ENCODE measurements around the gene TNPO3.
"Not testable (repeated sequence)": the region's sequence is repeated elsewhere in the genome, so short reads cannot be mapped to it uniquely, and the experiment has no call there.

TNPO3 gene

DNA sequence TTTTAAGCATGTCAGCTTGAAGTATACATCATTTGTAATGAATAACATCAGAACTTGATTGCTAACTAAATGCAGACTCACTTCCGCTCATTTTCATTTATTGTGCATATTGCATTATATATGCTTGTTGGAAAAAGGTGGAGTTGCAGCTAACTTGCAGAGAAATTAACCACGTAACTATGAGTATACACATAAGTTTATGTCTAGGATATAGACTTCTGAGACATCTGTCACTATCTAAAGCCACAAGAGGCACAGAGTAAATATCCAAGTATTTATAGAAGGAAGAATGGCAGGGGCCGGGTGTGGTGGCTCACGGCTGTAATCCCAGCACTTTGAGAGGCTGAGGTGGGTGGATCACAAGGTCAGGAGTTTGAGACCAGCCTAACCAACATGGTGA is 47.3 kb downstream of the TNPO3 start:
- H3K4me3 ChIP-seq (replicated peaks; ENCODE audit: low read depth, low read length), result no peak overlapping the region
- TF ChIP-seq CTCF (IDR thresholded peaks at IDR 0.05; ENCODE audit: low read length, missing control alignments), result no peak
- no peak for DNase-seq (ENCODE audit: low read depth)

GRCh38 chr7:129006636-129007414 is 48.1 kb downstream of the TNPO3 start:
- no peak for DNase-seq (ENCODE audit: low read depth)
- no peak for TF ChIP-seq CTCF (IDR thresholded peaks at IDR 0.05; ENCODE audit: low read length, missing control alignments)
- H3K4me3 ChIP-seq (replicated peaks; ENCODE audit: low read depth, low read length), result no peak overlapping the region

GRCh38 chr7:129005186-129005585 is 49.7 kb downstream of the TNPO3 start:
- DNase-seq (ENCODE audit: low read depth), result no peak
- TF ChIP-seq CTCF (IDR thresholded peaks at IDR 0.05; ENCODE audit: low read length, missing control alignments), result no peak
- no peak overlapping the region for H3K4me3 ChIP-seq (replicated peaks; ENCODE audit: low read depth, low read length)

DNA sequence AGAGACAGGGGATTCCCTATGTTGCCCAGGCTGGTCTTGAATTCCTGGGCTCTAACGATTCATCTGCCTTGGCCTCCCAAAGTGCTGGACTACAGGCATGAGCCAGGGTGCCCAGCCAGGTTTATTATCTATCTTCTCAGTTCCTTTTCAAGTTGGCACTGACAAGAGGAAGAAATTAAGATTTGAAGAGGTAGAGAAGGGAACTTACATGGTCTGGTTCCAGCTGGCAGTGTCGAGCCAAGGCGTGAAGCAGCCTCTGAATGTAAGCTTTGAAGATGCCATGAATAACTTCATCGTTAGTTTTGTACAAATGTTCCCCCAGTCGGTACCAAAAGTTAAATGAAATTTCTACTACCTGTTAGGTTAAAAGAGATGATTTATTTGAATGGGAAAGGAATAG is 57.7 kb downstream of the TNPO3 start:
- H3K4me3 ChIP-seq (replicated peaks; ENCODE audit: low read depth, low read length), result no peak overlapping the region
- TF ChIP-seq CTCF (IDR thresholded peaks at IDR 0.05; ENCODE audit: low read length, missing control alignments), result no peak
- no peak for DNase-seq (ENCODE audit: low read depth)

DNA sequence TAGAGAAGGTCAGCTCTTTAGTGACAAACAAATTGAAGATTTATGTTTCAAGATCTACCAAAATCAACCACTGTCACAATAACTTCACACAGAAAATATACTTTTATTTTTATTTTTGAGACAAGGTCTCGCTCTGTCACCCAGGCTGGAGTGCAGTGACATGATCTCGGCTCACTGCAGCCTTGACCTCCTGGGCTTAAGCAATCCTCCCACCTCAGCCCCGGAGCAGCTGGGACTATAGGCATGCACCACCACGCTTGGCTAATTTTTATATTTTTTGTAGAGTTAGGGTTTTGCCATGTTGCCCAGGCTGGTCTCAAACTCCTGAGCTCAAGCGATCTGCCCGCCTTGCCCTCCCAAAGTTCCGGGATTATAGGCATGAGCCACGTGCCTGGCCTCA is 60.4 kb downstream of the TNPO3 start:
- DNase-seq (ENCODE audit: low read depth); H3K4me3 ChIP-seq (replicated peaks; ENCODE audit: low read depth, low read length): not testable (repeated sequence)

GRCh38 chr7:128993419-128993818 is 61.5 kb downstream of the TNPO3 start:
- DNase-seq (ENCODE audit: low read depth), result no peak
- no peak for TF ChIP-seq CTCF (IDR thresholded peaks at IDR 0.05; ENCODE audit: low read length, missing control alignments)

DNA sequence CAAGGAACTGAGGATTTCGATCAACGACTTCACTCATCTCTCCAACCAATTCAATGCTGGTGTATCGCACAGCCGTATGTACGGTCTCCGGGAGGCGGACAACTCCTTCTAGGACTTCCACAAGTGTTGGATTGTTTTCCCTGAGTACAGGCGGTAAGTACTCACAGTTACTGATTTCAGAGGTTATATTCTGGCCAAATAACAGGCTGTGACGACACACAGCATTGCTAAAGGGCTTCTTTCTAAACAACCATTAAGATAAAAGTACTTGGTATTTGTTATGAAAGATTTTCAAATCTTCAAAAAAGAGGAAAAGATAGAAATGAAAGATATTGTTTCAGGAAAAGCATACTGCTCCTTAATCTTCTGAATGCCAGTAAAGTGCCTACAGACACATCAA is 65.0 kb downstream of the TNPO3 start:
- DNase-seq (ENCODE audit: low read depth), result no peak
- no peak overlapping the region for H3K4me3 ChIP-seq (replicated peaks; ENCODE audit: low read depth, low read length)
- TF ChIP-seq CTCF (IDR thresholded peaks at IDR 0.05; ENCODE audit: low read length, missing control alignments), result no peak

More at GRCh38 chr7:128993419-128993818, 61.5 kb downstream of the TNPO3 start:
- no peak overlapping the region for H3K4me3 ChIP-seq (replicated peaks; ENCODE audit: low read depth, low read length)
